Fibroblast of pulmonary artery (primary cell): Measurements from ENCODE around the gene CGAS.
"Not testable (repeated sequence)": the region's sequence is repeated elsewhere in the genome, so short reads cannot be mapped to it uniquely, and the experiment has no call there.

Source experiments
- DNase-seq: peaks from one replicate; pipeline ENCODE4 v3.0.0-alpha.2; 2010; ENCODE audit warnings: low read depth
- H3K4me3 ChIP-seq: replicated peaks from 2 replicates; pipeline ENCODE4 v1.5.1; 2011; ENCODE audit warnings: low read depth, mild to moderate bottlenecking, control low read depth, low read length, moderate library complexity
- CTCF ChIP-seq: IDR thresholded peaks from 2 replicates; pipeline ENCODE4 v1.5.1; 2011; ENCODE audit warnings: mild to moderate bottlenecking, control low read depth, low read length, inconsistent platforms; ENCODE audit errors: missing control alignments

CGAS gene

GRCh38 chr6:73409395-73409794 lies 42.7 kb downstream of the CGAS start:
- no peak for TF ChIP-seq CTCF
- DNase-seq, result peak; percentile 43
- no peak overlapping the region for H3K4me3 ChIP-seq

DNA sequence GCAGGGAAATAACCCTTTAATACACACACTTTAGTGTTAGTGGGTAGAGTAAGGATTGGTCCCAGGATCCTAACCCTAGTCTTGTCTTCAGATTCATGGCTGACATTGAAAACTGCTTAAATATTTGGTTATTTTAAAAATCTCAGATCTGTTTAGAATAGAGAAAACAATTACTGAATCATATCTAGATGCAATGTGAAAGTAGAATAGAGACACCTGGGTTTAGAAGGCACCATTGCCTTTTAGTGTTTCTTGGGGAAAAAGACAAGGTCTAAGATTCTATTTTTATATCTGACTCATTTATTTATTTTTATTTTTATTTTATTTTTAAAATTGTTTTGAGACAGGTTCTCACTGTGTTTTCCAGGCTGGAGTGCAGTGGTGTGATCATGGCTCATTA lies 51.4 kb downstream of the CGAS start:
- DNase-seq, result no peak
- no peak overlapping the region for H3K4me3 ChIP-seq
- no peak for TF ChIP-seq CTCF

DNA sequence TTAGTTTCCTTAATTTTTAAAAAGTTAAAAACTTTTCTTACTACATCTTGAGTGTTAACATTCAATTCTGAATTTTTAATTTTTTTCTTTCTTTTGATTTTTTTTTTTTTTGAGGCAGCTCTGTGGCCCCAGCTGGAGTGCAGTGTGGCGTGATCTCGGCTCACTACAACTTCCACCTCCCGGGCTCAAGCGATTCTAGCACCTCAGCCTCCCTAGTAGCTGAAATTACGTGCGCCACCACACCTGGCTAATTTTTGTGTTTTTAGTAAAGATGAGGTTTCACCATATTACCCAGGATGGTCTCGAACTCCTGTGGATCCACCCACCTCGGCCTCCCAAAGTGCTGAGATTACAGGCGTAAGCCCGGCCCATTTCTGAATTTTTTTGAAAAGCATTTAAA lies 56.2 kb downstream of the CGAS start:
- no peak for DNase-seq
- TF ChIP-seq CTCF, result no peak
- H3K4me3 ChIP-seq, result no peak overlapping the region

DNA sequence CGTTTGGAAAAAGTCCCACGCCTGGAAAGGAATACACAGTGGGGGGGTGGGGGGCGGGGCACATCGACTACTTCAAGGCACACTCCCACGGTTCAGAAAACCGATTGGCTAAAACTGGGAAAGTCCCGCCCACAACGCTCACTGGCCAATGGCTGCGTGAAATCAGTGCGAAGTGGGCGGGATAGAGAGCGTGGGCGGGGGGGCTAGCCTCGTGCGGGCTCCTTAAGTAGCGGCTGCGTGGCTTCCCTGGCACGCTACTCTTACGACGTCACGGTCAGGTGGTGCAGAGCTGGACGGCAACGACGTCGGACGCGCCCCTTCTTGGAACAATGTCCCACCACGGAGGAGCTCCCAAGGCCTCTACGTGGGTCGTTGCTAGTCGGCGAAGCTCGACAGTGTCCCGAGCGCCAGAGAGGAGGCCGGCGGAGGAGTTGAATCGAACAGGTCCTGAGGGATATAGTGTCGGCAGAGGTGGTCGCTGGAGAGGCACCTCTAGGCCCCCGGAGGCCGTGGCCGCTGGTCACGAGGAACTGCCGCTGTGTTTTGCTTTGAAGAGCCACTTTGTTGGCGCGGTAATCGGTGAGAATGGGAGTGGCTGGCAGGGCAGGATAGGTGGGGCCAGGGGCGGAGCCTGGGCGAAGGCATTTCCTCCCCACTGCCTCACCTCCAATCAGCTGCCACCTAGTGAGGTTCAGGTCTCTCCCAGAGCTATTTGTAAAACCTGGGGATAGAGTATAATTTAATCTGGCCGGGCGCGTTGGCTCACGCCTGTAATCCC lies 57.3 kb downstream of the CGAS start, which contains the start of gene DDX43:
TSS of gene DDX43 (plus strand) at position 252 of the 778 bp plus-strand sequence. CDS start at position 330, 78 bp downstream.
- TF ChIP-seq CTCF, result no peak
- peak within 1 kb of the TSS; percentile 25 for H3K4me3 ChIP-seq
- peak; percentile 60 for DNase-seq

DNA sequence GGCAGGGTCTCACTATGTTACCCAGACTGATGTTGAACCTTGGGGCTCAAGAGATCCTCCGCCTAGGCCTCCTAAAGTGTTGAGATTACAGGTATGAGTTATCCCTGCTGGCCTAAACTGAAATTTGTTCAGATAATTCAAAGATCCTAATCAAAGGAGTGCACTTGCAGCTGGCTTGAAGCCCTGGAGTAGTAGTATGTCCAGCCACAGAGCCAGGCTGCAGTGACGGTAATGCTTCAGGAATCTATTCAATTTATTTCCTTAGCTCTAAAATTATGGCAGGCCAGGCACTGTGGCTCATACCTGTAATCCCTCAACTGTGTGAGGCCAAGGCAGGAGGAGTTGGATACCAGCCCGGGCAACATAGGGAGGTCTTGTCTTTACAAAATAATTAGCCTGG lies 58.8 kb downstream of the CGAS start:
- no peak for TF ChIP-seq CTCF

DNA sequence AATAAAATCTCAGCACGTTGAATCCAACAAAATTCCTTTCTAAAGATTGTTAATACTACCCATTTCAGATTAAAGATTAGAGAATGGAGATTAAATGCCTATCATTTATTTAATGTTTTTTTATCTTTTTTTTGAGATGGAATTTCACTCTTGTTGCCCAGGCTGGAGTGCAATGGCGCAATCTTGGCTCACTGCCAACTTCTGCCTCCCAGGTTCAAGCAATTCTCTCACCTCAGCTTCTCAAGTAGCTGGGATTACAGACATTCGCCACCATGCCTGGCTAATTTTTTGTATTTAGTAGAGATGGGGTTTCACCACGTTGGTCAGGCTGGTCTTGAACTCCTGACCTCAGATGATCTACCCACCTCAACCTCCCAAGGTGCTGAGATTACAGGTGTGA lies 59.9 kb downstream of the CGAS start:
- H3K4me3 ChIP-seq, result not testable (repeated sequence)
- peak; percentile 16 for DNase-seq

More for the DNA sequence above, 58.8 kb downstream of the CGAS start:
- no peak overlapping the region for H3K4me3 ChIP-seq
- no peak for DNase-seq

DNA sequence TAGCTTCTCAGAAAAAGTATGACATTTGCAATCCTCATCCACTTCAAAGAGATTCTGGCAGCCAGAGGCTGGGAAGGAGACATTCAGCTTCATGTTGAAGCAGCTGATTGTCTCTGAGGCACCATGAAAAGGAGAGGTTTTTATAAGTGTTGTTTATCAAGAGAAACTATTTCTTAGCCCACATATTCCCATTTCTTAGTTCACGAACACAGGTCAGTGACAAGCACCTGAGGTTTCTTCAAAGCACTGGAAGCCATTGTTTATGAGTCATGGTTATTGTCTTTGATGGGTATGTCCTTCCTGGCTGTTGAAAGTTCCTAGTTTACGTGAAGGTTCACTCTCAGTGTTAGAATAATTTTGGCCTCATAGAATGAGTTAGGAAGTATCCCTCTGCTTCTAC lies 60.4 kb downstream of the CGAS start:
- DNase-seq, result no peak
- no peak for TF ChIP-seq CTCF

More for the DNA sequence above, 60.4 kb downstream of the CGAS start:
- no peak overlapping the region for H3K4me3 ChIP-seq
